Stimulated activated CD8-positive, alpha-beta memory T cell treated with anti-CD3 and anti-CD28 coated beads, Interleukin-12 subunit alpha, Interleukin-12 subunit beta, amount 100 ng/mL, for 1 hour (primary cell): ENCODE results near the gene SKOR1.

Source experiments
- DNase-seq: peaks from one replicate; pipeline ENCODE4 v3.0.0-alpha.2; 2020; ENCODE audit warnings: low read depth

SKOR1 gene

DNA sequence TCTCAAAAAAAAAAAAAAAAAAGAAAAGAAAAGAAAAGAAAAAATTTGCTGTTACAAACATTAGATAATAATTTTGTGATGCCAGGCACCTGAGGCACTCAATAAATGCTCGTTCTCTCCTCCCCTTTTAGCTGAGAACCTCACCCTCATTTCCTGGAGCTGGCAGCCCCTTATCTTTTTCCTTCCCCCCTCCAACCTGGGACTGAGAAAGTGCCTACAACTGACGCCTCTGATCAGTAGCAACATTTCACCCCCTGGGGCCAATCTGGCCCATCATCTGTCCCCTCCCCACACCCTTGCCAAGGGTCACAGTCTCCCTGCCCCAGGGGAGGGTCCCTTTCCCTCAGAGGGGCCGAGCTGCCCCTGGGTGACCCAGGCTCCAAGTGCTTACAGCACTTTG is 27.1 kb downstream of the SKOR1 start:
- no peak for DNase-seq

DNA sequence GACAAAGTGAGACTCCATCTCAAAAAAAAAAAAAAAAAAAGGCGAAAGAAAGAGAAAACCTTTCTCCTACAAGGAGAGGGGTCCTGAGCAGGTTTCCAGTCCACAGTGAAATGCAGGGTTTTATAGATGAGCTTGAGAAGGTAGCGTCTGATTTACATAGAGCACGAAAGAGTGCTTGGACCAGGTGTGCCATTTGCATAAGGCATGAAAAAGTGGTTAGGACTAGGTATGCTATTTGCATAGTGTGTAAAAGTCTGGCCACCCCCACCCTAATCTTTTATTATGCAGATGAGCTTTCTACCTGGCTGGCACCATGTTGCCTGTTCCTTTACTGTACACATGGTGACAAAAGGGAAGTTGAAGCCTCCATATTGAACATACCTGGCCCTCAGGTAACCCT is 28.1 kb downstream of the SKOR1 start:
- DNase-seq: no peak

DNA sequence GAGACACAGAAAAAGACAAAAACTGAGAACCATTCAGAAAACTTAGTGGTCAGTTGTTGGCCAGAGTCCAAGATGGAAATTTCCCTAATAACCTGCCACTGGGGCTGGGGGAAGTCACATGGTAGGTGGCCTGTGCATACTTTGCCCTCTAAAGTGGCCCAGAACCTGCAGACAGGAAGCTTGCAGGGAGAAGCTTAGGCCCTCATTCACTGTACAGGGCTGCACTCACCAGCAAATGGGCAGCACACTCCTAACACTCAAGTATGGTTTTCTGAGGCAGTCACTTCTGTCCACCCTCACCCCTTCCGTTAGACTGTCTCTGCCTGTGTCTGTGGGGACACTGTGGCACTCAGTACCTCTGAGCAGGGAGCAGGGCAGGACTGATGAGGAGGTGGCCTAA is 29.0 kb downstream of the SKOR1 start:
- no peak for DNase-seq

DNA sequence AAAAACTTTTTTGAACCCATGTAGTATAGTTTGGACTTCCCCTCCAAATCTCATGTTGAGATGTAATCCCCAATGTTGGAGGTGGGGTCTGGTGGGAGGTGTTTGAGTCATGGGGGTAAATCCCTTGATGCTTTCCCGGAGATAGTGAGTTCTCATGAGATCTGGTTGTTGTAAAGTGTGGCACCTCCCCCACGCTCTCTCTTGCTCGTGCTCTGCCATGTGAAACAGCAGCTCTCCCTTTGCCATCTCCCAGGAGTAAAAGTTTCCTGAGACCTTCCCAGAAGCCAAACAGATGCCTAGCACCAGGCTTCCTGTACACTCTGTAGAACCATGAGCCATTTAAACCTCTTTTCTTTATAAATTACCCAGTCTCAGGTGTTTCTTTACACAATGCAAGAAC is 30.5 kb downstream of the SKOR1 start:
- DNase-seq: no peak

DNA sequence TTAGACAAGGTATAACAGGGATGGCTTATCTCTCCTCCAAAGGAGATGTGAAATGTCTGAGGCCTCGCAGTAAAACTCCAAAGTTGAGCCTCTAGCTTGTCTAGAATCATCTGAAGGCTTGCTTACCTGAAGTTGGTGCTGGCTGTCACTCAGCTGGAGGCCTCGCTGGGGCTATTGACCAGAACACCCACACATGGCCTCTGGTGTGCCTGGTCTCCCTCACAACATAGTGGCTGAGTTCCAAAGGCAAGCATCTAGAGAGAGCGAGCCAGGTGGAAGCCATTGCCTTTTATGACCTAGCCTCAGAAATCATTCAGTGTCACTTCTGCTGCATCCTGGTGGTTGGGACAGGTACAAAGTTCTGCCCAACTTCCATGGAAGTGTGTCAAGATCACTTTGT is 31.9 kb downstream of the SKOR1 start:
- no peak for DNase-seq

DNA sequence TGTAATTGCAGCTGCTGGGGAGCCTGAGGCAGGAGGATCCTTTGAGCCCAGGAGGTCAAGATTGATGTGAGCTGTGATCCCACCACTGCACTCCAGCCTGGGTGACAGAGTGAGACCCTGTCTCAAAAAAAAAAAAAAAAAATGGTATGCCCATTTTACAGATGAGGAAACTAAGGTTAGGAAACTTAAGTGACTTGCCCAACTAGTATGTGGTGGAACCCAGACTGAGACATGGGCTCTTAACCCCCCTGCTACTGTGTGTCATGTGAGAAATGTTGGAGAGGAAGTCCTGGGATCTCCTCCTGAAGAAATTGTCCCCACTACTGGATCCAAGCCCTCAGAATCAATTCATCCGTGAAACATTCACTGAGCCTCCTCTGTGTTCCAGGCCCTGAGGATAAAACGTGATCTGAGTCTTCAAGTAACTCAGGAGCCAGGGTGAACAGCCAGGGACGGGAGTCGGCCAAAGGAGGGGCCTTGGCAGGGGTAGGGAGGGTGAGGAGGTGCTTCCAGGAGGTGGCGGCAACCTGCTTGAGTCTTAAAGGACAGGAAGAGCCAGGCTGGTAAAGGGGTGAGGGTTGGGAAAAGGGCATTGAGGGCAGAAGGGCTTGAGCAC is 34.1 kb downstream of the SKOR1 start:
- DNase-seq: no peak

DNA sequence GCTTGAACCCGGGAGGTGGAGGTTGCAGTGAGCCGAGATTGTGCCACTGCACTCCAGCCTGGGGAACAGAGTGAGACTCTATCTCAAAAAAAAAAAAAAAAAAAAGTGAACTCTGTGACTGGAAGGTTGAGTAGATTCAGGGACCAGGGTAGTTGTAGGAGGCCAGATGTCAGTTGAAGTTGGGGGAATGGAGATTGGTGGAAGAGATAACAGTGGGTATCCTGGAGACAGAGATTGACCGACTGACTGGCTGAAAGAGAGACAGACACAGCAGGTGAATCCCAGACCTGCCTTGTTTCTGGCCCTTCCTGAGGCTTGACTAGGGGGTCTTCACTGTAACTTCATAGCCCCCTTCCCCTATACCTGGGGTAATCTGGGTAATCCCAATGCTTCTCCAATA is 36.7 kb downstream of the SKOR1 start:
- no peak for DNase-seq

DNA sequence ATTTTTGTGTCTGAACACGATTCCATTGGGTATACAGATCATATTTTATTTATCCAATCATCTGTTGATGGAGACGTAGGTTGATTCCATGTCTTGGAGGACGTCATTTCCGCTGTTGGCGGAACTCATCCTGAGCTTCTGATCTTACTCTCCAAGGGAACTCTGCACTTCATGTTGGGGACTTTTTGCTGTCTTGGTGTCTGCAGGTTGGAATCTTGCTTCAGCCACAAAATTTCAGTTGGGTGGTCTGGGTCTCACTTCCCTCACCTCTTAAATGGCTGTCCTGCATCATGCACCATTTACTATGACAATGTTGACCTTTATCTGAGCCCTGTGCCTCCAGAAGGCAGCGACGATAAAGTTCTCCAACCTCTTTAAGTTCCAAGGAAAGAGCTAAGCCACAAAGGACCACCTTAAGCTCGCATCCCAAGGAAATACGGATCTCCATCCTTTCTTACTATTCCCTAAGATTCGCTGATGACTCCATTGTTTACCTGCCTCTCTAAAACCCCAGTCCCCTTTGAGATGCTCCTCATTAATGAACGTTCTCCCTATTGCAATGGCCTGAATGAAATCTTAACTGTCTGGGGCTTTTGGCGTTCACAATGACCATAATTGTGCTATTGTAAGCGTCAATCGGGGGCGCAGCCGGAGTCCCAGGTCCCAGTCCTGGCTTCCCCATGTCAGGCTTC is 37.6 kb downstream of the SKOR1 start:
- no peak for DNase-seq

DNA sequence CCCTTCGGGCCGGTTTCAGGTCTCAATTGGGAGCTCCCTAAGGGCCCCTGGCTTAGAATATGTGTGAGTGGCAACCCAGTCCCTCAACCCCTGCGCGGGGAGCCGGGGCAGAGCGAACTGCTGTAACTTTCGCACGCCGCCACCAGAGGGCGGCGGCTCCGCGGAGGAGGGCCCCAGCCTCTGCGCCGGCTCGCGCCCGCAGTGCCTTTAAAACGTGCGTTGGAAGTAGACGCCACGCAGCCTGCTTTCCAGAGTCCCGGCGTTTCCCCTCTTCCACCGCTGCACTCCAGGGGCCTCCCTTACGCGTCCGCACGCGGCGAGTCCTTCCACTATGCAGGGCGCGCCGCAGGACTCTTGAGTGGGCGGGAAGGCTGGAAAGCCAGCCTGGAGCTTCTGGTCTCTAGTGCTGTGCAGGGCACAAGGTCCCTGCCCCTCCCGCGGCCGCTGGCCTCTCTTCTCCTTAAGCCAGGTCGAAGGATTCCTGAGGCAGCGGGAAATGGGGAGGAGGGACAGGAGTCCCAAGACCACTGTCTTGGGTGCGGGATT is 38.2 kb downstream of the SKOR1 start:
- DNase-seq: peak; percentile 59

DNA sequence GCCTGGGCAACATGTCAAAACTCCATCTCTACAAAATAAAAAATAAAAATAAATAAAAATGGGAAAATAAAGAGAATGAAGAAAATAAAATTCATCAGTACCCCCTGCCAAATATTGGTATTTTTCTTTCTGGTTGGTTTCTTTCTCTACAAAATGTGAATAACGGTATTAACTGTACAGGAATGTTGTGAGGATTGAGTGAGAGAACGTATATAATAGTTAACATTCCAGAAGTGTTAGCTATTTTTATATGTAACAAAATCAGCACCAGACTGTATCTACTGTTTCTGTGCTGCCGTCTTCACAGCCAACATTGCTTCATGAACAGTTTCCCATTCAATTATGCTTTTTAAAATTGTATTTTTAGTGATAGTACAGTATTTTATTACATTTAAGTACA is 40.0 kb downstream of the SKOR1 start:
- no peak for DNase-seq

DNA sequence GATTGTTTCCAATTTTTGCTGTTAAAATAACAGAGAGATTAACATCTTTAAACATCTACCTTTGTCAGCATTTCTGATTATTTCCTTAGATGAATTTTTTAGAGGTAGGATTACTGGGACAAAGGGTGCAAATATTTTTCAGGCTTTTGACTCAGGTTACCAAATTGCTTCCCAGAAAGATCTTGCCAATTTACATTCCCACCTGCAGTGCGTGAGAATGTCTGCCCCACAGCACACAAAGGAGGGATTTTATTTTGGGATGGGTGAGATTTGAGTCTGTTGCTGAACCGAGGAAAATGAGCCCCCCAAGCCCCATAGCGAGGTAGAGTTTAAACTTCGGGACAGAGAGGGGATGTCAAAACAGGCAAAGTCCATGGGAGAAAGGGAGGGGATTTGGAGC is 40.5 kb downstream of the SKOR1 start:
- DNase-seq: no peak

DNA sequence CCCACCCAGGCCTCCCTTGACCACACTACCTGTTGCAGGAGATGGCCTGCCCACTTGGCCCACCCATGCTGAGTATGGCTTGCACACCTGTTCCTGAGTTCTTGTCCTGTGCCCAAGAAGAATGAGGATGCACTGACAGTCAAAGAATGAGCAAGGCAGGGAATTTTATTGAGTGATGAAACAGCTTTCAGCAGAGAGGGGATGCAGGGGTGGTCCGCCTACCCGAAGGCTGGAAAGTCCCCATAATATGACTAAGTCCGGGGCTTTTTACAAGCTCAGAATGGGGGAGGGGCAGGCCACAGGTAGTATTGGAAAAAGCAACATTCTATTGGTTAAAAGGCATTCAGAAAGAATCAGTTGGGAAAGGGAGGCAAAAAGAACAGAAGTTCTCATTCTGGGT is 44.4 kb downstream of the SKOR1 start:
- no peak for DNase-seq

DNA sequence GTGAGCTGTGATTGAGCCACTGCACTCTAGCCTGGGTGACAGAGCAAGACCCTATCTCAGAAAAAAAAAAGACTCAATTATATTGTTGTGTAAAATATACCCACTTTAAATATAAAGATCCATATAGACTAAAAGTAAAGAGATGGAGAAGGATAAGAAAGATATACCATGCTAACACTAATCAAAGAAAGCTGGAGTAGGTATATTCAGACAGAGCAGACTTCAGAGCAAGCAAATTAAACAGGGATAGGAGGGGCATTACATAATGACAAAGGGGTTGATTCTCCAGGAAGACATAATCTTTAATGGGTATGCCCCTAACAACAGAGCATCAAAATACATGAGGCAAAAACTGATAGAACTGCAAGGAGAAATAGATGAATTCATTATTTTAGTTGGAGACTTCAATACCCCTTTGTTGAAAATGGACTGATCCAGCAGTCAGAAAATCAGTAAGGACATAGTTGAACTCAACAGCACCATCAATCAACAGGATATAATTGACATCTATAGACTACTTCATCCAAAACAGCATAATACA is 45.6 kb downstream of the SKOR1 start:
- no peak for DNase-seq

DNA sequence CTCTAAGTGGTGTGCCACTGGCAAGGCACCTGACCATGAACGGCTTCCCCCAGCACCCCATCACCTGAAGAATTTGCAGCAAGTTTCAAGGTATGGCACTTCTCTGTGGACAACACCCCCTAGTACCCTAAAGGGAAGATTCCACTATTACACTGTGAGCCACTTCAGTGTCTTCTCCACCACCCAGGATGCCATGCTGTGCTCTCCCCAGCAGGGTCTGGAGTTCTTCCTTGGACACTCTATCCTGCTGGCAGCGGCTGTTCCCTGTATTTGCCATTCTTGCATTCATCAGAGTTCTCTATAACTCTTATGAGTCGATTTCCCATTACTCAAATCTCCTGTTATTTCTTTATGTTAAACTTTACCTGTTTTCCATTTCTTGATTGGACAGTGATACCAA is 48.5 kb downstream of the SKOR1 start:
- no peak for DNase-seq

DNA sequence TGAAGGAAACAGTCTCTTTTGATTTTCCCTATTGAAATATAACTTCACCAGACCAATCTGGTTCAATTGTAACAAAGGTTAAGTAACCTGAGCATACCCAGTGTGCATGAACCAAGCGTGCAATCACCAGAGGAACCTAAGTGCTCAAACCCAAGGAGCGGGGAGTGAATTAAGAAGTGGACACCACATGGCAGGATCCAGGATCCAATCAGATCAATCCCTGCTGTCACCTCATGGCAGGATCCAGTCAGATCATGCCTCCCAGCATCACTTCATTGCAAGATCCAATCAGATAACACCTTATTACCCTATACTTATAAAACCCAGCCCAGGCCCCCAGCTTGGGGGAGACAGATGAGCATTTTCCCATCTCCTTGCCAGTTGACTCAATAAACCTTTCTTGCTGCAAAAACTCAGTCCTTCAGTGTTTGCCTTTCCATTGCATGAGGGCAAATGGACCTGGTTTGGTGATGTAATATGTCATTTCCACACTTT is 53.5 kb downstream of the SKOR1 start:
- DNase-seq: no peak

DNA sequence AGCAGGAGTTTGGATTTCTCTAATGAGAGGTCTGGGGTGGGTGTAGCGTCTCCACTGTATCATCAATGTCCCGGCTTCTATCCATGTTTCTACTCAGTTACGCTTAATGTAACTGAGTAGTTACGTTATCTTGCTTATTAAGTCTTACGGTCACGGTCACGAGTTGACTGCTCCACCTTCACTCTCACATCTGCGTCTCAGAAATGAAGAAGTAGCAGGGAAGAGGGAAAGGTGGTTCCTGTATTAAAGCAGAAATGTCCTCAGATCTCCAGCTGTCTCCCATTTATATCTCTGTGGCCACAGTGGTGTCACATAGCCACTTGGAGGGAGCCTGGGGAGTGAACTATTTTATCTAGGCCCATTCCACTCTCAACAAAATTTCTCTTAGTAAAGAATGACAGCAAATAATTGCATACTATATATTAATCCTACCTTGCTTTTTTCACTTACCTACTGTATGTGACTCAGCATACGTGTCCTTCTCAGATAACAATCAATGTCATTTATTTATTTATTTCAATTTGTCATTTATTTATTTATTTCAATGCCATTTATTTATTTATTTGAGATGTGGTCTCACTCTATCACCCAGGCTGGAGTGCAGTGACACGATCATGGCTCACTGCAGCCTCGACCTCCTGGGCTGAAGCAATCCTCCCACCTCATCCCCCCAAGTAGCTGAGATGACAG is 54.3 kb downstream of the SKOR1 start:
- DNase-seq: no peak

DNA sequence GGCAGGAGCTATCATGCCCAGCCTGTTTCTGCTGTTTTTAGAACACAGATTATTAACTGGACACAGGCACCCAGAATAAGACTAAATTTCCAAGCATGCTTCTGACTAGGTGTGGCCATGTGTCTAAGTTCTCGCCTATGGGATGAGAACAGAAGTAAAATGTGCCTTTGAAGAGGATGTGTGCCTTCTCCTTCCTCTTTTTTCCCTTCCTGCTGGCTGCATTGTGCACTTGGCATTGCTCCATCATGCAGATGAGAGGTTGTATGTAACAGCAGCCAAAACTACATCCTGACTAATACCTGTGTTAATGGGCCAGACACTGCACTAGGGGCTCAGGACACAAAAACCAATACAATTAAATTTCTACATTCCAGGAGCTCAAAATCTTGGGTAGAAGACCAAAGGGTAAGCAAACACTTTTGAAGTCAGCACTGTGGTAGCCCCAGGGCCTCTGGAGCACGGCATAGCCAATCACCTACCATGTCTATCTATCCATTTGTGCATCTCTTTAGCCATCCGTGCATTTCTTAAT is 55.4 kb downstream of the SKOR1 start:
- DNase-seq: no peak

DNA sequence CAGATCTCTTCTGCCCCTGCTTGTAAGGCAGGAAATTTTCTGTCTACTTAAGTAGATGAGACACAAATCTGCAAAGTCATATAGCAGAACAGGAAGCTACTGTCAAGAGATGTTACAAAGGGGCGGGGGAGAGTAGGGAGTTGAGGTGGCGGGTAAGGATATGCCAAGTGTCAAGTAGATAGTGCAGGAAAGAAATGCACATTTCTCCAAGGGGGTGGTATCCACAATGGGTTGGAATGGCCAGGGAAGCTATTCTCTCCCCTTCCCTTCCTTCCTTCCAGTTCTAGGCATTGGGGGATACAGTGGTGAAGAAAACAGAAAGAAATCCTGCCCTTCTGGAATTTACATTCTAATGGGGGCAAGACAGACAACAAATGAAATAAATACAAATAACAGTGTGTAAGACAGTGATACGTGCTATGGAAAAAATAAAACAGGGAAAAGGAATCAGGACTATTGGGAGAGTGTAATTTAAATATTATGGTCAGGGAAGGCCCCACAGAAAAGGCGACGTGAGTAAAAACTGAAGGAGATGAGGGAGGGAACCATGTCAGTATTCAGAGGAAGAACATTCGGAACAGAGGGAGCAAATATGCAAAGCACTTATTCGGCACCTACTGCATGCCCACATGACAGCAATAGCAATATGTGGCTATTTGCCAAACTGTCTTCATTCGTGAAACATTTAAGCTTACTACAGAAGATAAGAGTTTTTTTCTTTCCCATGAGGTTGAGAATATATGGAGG is 57.4 kb downstream of the SKOR1 start:
- DNase-seq: no peak

DNA sequence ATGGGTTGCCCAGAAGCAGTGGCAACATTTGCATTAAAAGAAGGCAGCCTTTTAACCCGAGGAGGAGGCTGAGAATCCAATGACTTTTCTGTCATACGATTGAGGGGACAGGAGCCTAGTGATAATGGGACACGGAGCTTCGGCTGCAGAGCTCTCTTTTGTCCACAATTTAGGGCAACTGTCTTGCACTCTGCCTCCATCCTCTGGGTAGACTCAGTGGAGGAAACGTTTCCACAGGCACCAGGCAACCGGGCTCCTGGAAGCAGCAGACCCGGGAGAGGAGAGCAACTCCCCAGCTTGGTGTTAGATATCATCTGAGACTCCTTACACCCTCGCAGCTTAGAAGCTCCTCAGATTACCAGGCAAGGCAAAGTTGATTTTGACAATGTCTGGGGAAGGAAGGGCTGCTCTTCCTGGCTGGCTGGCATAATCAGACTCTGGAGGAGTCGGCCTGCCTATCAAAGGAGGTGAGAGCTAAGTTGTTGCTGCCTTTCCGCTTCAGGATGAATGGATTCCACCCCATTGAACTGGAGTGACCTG is 58.0 kb downstream of the SKOR1 start:
- no peak for DNase-seq

DNA sequence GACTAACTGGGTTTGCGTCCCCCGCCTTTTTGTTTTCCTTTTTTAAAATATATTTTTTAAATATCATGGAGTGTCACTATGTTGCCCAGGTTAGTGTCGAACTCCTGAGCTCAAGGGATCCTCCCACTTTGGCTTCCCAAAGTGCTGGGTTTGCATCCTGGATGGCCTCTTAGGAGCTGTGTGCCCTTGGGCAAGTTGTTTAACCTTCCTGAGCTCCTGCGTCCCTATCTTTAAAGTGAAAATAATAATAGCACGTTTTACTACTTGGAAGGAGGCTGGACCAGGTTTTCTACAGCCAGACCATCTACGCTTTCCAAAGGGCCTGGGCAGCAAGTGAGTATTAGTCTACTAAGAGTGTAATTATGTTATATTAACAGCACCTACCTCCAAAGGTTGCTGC is 58.7 kb downstream of the SKOR1 start:
- no peak for DNase-seq
